ENCODE data around the gene ABCC8.

- TF ChIP-seq POLR2AphosphoS5 (IDR thresholded peaks at IDR 0.05; ENCODE audit: low read depth, low read length) = no peak
- TF ChIP-seq POLR2A (IDR thresholded peaks at IDR 0.05; ENCODE audit: low read depth, low read length) = no peak
- no peak for TF ChIP-seq TAF1 (IDR thresholded peaks at IDR 0.05; ENCODE audit: low read depth, low read length)
These were observed 101.1 kb downstream of the ABCC8 start for GRCh38 chr11:17375547-17375946.
